Left ventricle myocardium inferior (tissue), 1 donor: ENCODE results near the gene PLEKHG3. TPM values are rescaled to one million over a fixed set of nuclear protein-coding genes. Genes with fewer than 3 reads are reported as not detected.

Experiments used
- DNase-seq: peaks from one replicate; pipeline ENCODE4 v3.0.0-alpha.2; 2020
- H3K27ac ChIP-seq: fragments of 200-600 bp; replicated peaks from 2 replicates; pipeline ENCODE4 v1.8.0; 2021
- H3K27me3 ChIP-seq: fragments of 200-600 bp; 2 replicates; pipeline ENCODE4 v1.8.0; 2021; ENCODE audit warnings: low read depth
- H3K36me3 ChIP-seq: fragments of 200-600 bp; 2 replicates; pipeline ENCODE4 v1.8.0; 2021
- H3K4me1 ChIP-seq: fragments of 200-600 bp; 2 replicates; pipeline ENCODE4 v1.8.0; 2021
- H3K4me3 ChIP-seq: fragments of 200-600 bp; 2 replicates; pipeline ENCODE4 v1.8.0; 2021; ENCODE audit warnings: mild to moderate bottlenecking, moderate library complexity
- H3K9me3 ChIP-seq: fragments of 200-600 bp; replicated peaks from 2 replicates; pipeline ENCODE4 v1.8.0; 2021
- intact Hi-C: fragments of 100-400 bp; cut with micrococcal nuclease; formaldehyde crosslinking; loops from one replicate; pipeline ENCODE4 v1.11.0; 2022
- total RNA-seq: library from RNA; stranded (reverse); fragmentation: NEBNext Ultra II Directional; extraction: Animal tissue kit (Norgen Biotek cat#: 25700); gene quantifications from one replicate; pipeline ENCODE4 v1.2.1, GENCODE V29; 2021
- TF ChIP-seq, protein P1 (sequence below): fragments of 200-600 bp; IDR thresholded peaks from 2 replicates; pipeline ENCODE4 v1.8.0; 2021; ENCODE audit warnings: antibody characterized with exemption, mild to moderate bottlenecking, borderline replicate concordance
- donor health status: DM: no; HTN: yes; CAD: no; lungs with severe emphysema.

PLEKHG3 gene
- total RNA-seq, 1 donor from 2014 or later, result 16.5 TPM

DNA sequence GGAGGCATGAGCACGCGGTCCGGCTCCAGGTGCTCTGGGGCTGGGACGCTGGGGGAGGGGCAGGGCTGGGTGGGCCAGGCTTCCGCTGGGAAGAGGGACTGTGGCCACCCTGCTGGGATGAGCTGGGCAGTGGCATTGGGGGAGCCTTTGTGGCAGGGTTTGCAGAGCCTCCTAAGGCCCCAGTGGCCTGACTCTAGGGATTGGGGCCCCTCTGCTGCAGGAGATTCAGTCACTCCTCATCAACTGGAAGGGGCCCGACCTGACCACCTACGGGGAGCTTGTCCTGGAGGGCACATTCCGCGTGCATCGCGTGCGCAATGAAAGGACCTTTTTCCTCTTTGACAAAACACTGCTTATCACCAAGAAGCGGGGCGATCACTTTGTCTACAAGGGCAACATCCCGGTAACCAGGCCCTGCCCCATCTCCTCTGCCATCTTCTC, 26.9 kb downstream of the PLEKHG3 start:
- H3K36me3 ChIP-seq, result peaks cover 57% of the 10 kb centered on the region
- no peaks in the 10 kb centered on the region for H3K27me3 ChIP-seq
- H3K9me3 ChIP-seq, result no peaks in the 10 kb centered on the region
- peaks cover 40% of the 10 kb centered on the region for H3K4me1 ChIP-seq
- TF ChIP-seq, protein P1, sequence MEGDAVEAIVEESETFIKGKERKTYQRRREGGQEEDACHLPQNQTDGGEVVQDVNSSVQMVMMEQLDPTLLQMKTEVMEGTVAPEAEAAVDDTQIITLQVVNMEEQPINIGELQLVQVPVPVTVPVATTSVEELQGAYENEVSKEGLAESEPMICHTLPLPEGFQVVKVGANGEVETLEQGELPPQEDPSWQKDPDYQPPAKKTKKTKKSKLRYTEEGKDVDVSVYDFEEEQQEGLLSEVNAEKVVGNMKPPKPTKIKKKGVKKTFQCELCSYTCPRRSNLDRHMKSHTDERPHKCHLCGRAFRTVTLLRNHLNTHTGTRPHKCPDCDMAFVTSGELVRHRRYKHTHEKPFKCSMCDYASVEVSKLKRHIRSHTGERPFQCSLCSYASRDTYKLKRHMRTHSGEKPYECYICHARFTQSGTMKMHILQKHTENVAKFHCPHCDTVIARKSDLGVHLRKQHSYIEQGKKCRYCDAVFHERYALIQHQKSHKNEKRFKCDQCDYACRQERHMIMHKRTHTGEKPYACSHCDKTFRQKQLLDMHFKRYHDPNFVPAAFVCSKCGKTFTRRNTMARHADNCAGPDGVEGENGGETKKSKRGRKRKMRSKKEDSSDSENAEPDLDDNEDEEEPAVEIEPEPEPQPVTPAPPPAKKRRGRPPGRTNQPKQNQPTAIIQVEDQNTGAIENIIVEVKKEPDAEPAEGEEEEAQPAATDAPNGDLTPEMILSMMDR, result no peak
- intact Hi-C loops, result no loop called here
- no peak overlapping the region for H3K27ac ChIP-seq
- H3K4me3 ChIP-seq, result no peak overlapping the region
- DNase-seq, result peak; percentile 8

DNA sequence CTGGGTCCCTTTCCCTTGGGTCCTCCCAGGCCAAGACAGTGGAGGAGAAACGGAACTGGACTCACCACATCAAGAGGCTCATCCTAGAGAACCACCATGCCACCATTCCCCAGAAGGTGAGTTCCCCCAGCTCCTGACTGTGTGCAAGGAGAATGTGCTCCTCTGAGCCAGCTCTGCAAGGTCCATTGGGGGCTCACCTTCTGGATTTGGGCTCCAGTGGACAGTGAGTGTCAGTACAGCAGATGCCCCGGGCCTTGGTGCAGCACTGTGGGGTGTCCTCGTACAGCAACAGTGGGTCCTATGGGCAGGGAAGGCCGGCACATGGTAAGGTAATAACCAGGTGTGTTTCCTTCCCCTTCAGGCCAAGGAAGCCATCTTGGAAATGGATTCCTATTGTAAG, 27.8 kb downstream of the PLEKHG3 start:
- intact Hi-C loops, result no loop called here
- peak; percentile 3 for DNase-seq
- Histone ChIP-seq H3K27me3 (no peaks in the 10 kb centered on the region), H3K36me3 (peaks cover 66% of the 10 kb centered on the region), H3K4me3 (no peak overlapping the region), H3K4me1 (peaks cover 32% of the 10 kb centered on the region), H3K27ac (no peak overlapping the region), H3K9me3 (no peaks in the 10 kb centered on the region)
- TF ChIP-seq, protein P1, result no peak

DNA sequence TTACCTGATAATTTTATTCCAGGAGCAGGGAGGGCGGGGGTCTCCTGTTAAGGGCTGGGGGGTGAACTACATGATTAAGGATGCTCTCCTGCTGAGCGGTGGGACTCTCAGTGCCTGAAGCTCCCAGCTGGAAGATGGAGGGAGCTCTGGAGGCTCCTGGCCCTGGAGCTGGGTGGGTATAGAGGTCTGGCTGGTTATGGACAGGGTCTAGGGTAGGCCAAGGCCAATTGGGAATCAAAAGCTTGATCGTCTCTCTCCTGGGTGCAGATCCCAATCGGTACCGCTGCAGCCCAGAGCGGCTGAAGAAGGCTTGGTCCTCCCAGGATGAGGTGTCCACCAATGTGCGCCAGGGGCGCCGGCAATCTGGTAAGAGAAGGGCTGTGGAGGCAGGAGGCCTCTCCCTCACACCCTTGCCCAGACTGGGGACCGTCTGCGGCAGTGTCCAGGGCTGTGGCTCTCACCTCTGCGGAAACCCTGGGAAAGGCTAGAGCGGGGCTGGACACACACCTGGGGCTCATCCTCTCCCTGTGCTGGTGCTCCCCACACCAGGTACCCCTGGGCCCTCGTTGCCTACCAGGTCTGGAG, 28.4 kb downstream of the PLEKHG3 start:
- intact Hi-C loops, result no loop called here
- Histone ChIP-seq H3K27ac (no peak overlapping the region), H3K9me3 (no peaks in the 10 kb centered on the region), H3K36me3 (peaks cover 70% of the 10 kb centered on the region), H3K27me3 (no peaks in the 10 kb centered on the region), H3K4me3 (no peak overlapping the region), H3K4me1 (peaks cover 31% of the 10 kb centered on the region)
- peak; percentile 12 for DNase-seq
- TF ChIP-seq, protein P1, result no peak

DNA sequence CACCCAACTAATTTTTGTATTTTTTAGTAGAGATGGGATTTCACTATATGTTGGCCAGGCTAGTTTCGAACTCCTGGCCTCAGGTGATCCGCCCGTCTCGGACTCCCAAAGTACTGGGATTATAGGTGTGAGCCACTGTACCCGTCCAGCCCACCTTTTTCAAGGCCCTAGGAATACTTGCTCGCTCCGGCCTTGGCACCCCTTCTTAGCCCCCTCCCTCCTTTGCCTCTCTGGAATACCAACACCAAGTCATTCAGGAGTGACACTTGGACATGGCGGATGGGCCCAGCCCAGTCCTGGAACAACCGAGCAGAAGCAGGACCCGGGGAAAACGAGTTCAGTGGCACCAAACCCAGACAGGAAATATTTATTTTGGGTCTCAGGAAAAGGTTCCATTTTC, 29.1 kb downstream of the PLEKHG3 start:
- TF ChIP-seq, protein P1, result no peak
- H3K4me1 ChIP-seq, result peaks cover 25% of the 10 kb centered on the region
- no peaks in the 10 kb centered on the region for H3K27me3 ChIP-seq
- DNase-seq, result peak; percentile 1
- no peak overlapping the region for H3K27ac ChIP-seq
- intact Hi-C loops, result no loop called here
- H3K9me3 ChIP-seq, result no peaks in the 10 kb centered on the region
- H3K4me3 ChIP-seq, result no peak overlapping the region
- peaks cover 68% of the 10 kb centered on the region for H3K36me3 ChIP-seq

DNA sequence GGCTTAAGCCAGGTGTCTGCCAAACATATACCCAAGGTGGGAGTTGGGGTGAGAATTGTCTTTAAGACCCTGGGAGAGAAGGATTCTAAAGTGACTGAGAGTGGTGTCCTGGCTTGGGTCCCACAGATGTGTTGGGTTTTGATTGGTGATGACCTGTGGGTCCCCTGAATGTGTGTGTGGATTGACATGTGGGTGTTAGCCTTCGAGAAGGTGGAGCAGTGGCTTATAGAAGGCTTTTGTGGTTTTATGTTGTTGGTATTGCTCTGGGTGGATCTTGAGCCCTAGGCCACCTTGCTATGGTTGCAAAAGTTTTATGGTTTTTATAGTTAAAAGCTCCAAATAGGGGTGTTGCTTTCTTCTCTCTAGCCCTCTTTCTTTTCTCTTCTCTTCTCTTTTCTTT, 29.7 kb downstream of the PLEKHG3 start:
- intact Hi-C loops, result no loop called here

More for the DNA sequence above, 29.7 kb downstream of the PLEKHG3 start:
- H3K27ac ChIP-seq, result no peak overlapping the region
- H3K36me3 ChIP-seq, result peaks cover 68% of the 10 kb centered on the region
- no peak overlapping the region for H3K4me3 ChIP-seq
- TF ChIP-seq, protein P1, result no peak
- H3K27me3 ChIP-seq, result no peaks in the 10 kb centered on the region
- DNase-seq, result no peak
- H3K9me3 ChIP-seq, result no peaks in the 10 kb centered on the region
- peaks cover 20% of the 10 kb centered on the region for H3K4me1 ChIP-seq
